Measurements from ENCODE around the gene STX10. TPM values are rescaled to one million over a fixed set of nuclear protein-coding genes. Genes with fewer than 3 reads are reported as not detected.

The STX10 gene
- total RNA-seq, 2 donors from 2014 or later, result 30.8 to 83.4 TPM

GRCh38 chr19:13127811-13128575 lies 22.2 kb downstream of the STX10 start:
- no peak for ATAC-seq (ENCODE audit: insufficient number of reproducible peaks, low FRiP score, low read depth)
- no peak overlapping the region for H3K27ac ChIP-seq
- no peaks in the 10 kb centered on the region for H3K4me1 ChIP-seq (ENCODE audit: control insufficient read depth in 1 of 2, low read depth in 2 of 2)
- DNase-seq (ENCODE audit: low spot score), result no peak
- no peaks in the 10 kb centered on the region for H3K27me3 ChIP-seq (replicated peaks; ENCODE audit: insufficient read depth)
- no peaks in the 10 kb centered on the region for H3K9me3 ChIP-seq
- no peak overlapping the region for H3K4me3 ChIP-seq
- TF ChIP-seq, protein P1, sequence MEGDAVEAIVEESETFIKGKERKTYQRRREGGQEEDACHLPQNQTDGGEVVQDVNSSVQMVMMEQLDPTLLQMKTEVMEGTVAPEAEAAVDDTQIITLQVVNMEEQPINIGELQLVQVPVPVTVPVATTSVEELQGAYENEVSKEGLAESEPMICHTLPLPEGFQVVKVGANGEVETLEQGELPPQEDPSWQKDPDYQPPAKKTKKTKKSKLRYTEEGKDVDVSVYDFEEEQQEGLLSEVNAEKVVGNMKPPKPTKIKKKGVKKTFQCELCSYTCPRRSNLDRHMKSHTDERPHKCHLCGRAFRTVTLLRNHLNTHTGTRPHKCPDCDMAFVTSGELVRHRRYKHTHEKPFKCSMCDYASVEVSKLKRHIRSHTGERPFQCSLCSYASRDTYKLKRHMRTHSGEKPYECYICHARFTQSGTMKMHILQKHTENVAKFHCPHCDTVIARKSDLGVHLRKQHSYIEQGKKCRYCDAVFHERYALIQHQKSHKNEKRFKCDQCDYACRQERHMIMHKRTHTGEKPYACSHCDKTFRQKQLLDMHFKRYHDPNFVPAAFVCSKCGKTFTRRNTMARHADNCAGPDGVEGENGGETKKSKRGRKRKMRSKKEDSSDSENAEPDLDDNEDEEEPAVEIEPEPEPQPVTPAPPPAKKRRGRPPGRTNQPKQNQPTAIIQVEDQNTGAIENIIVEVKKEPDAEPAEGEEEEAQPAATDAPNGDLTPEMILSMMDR (IDR thresholded peaks at IDR 0.05), result no peak
- no peaks in the 10 kb centered on the region for H3K36me3 ChIP-seq

DNA sequence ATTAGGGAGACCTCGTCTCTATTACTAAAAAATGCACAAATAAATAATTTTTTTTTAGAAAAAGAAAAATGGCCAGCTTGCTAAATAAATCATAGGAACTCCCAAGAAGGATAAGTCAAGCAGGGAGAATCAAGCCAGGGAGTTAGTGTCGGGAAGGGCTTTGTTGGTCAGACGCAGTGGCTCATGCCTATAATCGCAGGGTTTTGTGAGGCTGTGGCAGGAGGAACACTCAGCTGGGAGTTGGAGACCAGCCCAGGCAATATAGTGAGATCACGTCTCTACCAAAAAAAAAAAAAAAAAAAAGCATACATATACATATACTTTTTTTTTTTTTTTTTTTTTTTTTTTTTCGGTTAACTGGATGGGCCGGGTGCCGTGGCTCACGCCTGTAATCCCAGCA lies 23.1 kb downstream of the STX10 start:
- H3K27me3 ChIP-seq (replicated peaks; ENCODE audit: insufficient read depth), result no peaks in the 10 kb centered on the region
- H3K9me3 ChIP-seq, result no peaks in the 10 kb centered on the region
- H3K36me3 ChIP-seq, result no peaks in the 10 kb centered on the region
- no peak for DNase-seq (ENCODE audit: low spot score)
- TF ChIP-seq, protein P1 (IDR thresholded peaks at IDR 0.05), result no peak
- no peaks in the 10 kb centered on the region for H3K4me1 ChIP-seq (ENCODE audit: control insufficient read depth in 1 of 2, low read depth in 2 of 2)
- no peak overlapping the region for H3K27ac ChIP-seq
- H3K4me3 ChIP-seq, result no peak overlapping the region
- ATAC-seq (ENCODE audit: insufficient number of reproducible peaks, low FRiP score, low read depth), result no peak

GRCh38 chr19:13122980-13123957 lies 26.9 kb downstream of the STX10 start:
- no peak for DNase-seq (ENCODE audit: low spot score)
- Histone ChIP-seq H3K27ac (no peak overlapping the region), H3K27me3 (replicated peaks; ENCODE audit: insufficient read depth) (no peaks in the 10 kb centered on the region), H3K36me3 (no peaks in the 10 kb centered on the region), H3K4me1 (ENCODE audit: control insufficient read depth in 1 of 2, low read depth in 2 of 2) (peaks cover 7 to 21% of the 10 kb centered on the region in 2 donors), H3K9me3 (no peaks in the 10 kb centered on the region), H3K4me3 (no peak overlapping the region)
- no peak for ATAC-seq (ENCODE audit: insufficient number of reproducible peaks, low FRiP score, low read depth)
- TF ChIP-seq, protein P1 (IDR thresholded peaks at IDR 0.05), result no peak

DNA sequence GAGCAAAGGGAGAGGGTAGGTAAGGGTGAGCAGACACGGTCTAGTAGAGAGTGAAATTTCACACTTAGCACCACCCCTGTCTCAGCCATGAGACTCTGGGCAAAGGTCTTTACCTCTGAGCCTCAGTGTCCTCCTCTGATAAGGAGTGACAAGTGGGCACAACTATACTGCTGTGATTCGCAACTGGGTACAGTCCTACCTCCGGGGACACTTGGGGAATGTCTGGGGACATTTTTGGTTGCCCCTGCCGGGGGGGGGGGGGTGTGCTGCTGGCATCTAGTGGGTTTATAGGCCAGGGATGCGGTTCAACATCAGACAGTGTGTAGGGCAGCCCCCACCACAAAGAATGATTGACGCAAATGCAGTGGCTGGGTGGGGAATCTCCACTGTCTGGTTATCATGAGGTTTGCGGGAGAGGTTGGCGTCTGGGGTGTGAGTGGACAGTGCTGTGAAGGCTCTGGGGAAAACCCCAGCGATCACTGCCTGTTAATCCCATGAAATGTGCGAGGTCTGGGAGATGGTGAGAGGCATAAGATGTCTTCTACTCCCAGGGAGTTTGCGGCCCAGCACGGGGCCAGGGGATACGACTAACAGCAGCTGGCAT lies 27.8 kb downstream of the STX10 start:
- no peaks in the 10 kb centered on the region for H3K36me3 ChIP-seq
- ATAC-seq (ENCODE audit: insufficient number of reproducible peaks, low FRiP score, low read depth), result no peak
- no peaks in the 10 kb centered on the region for H3K9me3 ChIP-seq
- H3K4me3 ChIP-seq, result no peak overlapping the region
- no peaks in the 10 kb centered on the region for H3K27me3 ChIP-seq (replicated peaks; ENCODE audit: insufficient read depth)
- DNase-seq (ENCODE audit: low spot score), result no peak
- peaks cover 7 to 25% of the 10 kb centered on the region in 2 donors for H3K4me1 ChIP-seq (ENCODE audit: control insufficient read depth in 1 of 2, low read depth in 2 of 2)
- no peak overlapping the region for H3K27ac ChIP-seq
- TF ChIP-seq, protein P1 (IDR thresholded peaks at IDR 0.05), result no peak

All from thoracic aorta (tissue), 2 donors.